CD14-positive monocyte (primary cell): ENCODE data around the gene C11orf42. TPM values are rescaled to one million over a fixed set of nuclear protein-coding genes. Genes with fewer than 3 reads are reported as not detected.

ENCODE experiments used
- DNase-seq, 3 donors: peaks; one replicate each; pipeline ENCODE4 v3.0.0-alpha.2; 2011 to 2022
- H2AFZ ChIP-seq: 2 replicates; pipeline ENCODE4 v1.6.0; 2012; ENCODE audit warnings: mild to moderate bottlenecking, low read depth, low read length, inconsistent platforms; ENCODE audit not compliant: insufficient read depth, poor library complexity, severe bottlenecking
- H3K27ac ChIP-seq, 2 donors: 1 replicate in 1 of 2; 2 replicates in 1 of 2; pipeline ENCODE4 v1.5.1; 2012 to 2013; ENCODE audit warnings: low read length in 2 of 2, control low read depth in 1 of 2, inconsistent platforms in 1 of 2, low read depth in 1 of 2, mild to moderate bottlenecking in 1 of 2
- H3K27me3 ChIP-seq, 2 donors: one replicate each; pipeline versions ENCODE4 v1.6.0 to v1.6.1; 2011 to 2013; ENCODE audit warnings: low read length in 2 of 2; ENCODE audit not compliant: control insufficient read depth in 2 of 2, insufficient read depth in 2 of 2
- H3K36me3 ChIP-seq, 2 donors: replicated peaks in 1 of 2; 1 replicate in 1 of 2; 2 replicates in 1 of 2; pipeline versions ENCODE4 v1.5.1 to v1.6.1; 2012 to 2013; ENCODE audit warnings: low read length in 2 of 2, control low read depth in 1 of 2, inconsistent platforms in 1 of 2, mild to moderate bottlenecking in 1 of 2; ENCODE audit not compliant: insufficient read depth in 2 of 2, control insufficient read depth in 1 of 2
- H3K4me1 ChIP-seq, 2 donors: 1 replicate in 1 of 2; 2 replicates in 1 of 2; pipeline versions ENCODE4 v1.5.1 to v1.6.1; 2012 to 2013; ENCODE audit warnings: low read length in 2 of 2, control low read depth in 1 of 2, inconsistent platforms in 1 of 2, mild to moderate bottlenecking in 1 of 2, moderate library complexity in 1 of 2; ENCODE audit not compliant: insufficient read depth in 2 of 2, control insufficient read depth in 1 of 2
- H3K4me2 ChIP-seq: replicated peaks from 2 replicates; pipeline ENCODE3; 2012; ENCODE audit warnings: low read length, moderate library complexity, mild to moderate bottlenecking; ENCODE audit not compliant: poor library complexity, severe bottlenecking; ENCODE audit errors: extremely low read depth
- H3K4me3 ChIP-seq, 3 experiments: fragments of 200-600 bp in 1 of 3; sonication (generic) in 1 of 3; replicated peaks in 1 of 3; 1 replicate in 2 of 3; 2 replicates in 1 of 3; pipeline ENCODE4 v1.5.1; 2011 to 2013; ENCODE audit warnings: low read length in 3 of 3, mild to moderate bottlenecking in 3 of 3, control low read depth in 2 of 3, low read depth in 2 of 3, inconsistent platforms in 1 of 3, moderate library complexity in 1 of 3
- H3K79me2 ChIP-seq: 2 replicates; pipeline ENCODE4 v1.6.0; 2012; ENCODE audit warnings: mild to moderate bottlenecking, control low read depth, inconsistent platforms, low read length, moderate library complexity; ENCODE audit not compliant: insufficient read depth
- H3K9ac ChIP-seq: 2 replicates; pipeline ENCODE4 v1.6.0; 2017; ENCODE audit warnings: low read length, mild to moderate bottlenecking; ENCODE audit not compliant: insufficient read depth, poor library complexity, severe bottlenecking
- H3K9me3 ChIP-seq, 2 donors: replicated peaks in 1 of 2; 1 replicate in 1 of 2; 2 replicates in 1 of 2; pipeline versions ENCODE4 v1.5.1 to v1.6.1; 2012 to 2013; ENCODE audit warnings: low read length in 2 of 2, control low read depth in 1 of 2; ENCODE audit not compliant: control insufficient read depth in 1 of 2, insufficient read depth in 1 of 2
- H4K20me1 ChIP-seq: 2 replicates; pipeline ENCODE4 v1.6.0; 2012; ENCODE audit warnings: mild to moderate bottlenecking, low read length, control low read depth, moderate library complexity; ENCODE audit not compliant: insufficient read depth
- H3K27ac Mint-ChIP-seq, 7 donors: one replicate each; pipeline ENCODE4 v1.8.0; 2020; ENCODE audit warnings: mild to moderate bottlenecking in 7 of 7, mixed read lengths in 7 of 7, moderate library complexity in 6 of 7, inconsistent platforms in 2 of 7
- H3K27me3 Mint-ChIP-seq, 3 donors: one replicate each; pipeline ENCODE4 v1.8.0; 2021 to 2022; ENCODE audit warnings: low read depth in 3 of 3, mild to moderate bottlenecking in 3 of 3, mixed read lengths in 3 of 3, moderate library complexity in 3 of 3, inconsistent platforms in 1 of 3
- H3K36me3 Mint-ChIP-seq, 2 donors: one replicate each; pipeline ENCODE4 v1.8.0; 2020; ENCODE audit warnings: mixed read lengths in 2 of 2, inconsistent platforms in 1 of 2, mild to moderate bottlenecking in 1 of 2
- H3K4me1 Mint-ChIP-seq: one replicate; pipeline ENCODE4 v1.8.0; 2020; ENCODE audit warnings: mild to moderate bottlenecking, mixed read lengths
- H3K4me3 Mint-ChIP-seq, 2 donors: one replicate each; pipeline ENCODE4 v1.8.0; 2020; ENCODE audit warnings: mild to moderate bottlenecking in 2 of 2, mixed read lengths in 2 of 2, moderate library complexity in 1 of 2
- H3K9me3 Mint-ChIP-seq, 7 donors: one replicate each; pipeline ENCODE4 v1.8.0; 2020 to 2022; ENCODE audit warnings: mixed read lengths in 7 of 7, mild to moderate bottlenecking in 6 of 7, moderate library complexity in 6 of 7, inconsistent platforms in 2 of 7
- WGBS: methylation state at CpG from one replicate; pipeline ENCODE4 v1.1.5; 2013; ENCODE audit warnings: missing lambda C conversion rate; ENCODE audit not compliant: insufficient coverage; 5-methylcytosine and 5-hydroxymethylcytosine counted together
- intact Hi-C, 2 donors: fragments of 100-400 bp; cut with micrococcal nuclease; formaldehyde crosslinking; loops; one replicate each; pipeline versions ENCODE4 v1.15.0 to v1.15.1; 2023
- polyA plus RNA-seq, 3 donors: library from polyadenylated mRNA; depleted of rRNA in 1 of 3; unstranded in 2 of 3; stranded (reverse) in 1 of 3; fragments of 300-500 nt in 2 of 3; fragments of >200 nt in 1 of 3; fragmentation: Illumina TruSeq in 2 of 3; gene quantifications; 1 replicate in 2 of 3; 2 replicates in 1 of 3; pipeline ENCODE4 v1.2.3, GENCODE V29; 2012 to 2021
- TF ChIP-seq, protein P1 (sequence below): fragments of 200-600 bp; IDR thresholded peaks from one replicate; pipeline ENCODE4 v1.8.0; 2022; ENCODE audit warnings: antibody characterized with exemption, mild to moderate bottlenecking

The C11orf42 gene
- polyA plus RNA-seq, 3 donors, result not detected

DNA sequence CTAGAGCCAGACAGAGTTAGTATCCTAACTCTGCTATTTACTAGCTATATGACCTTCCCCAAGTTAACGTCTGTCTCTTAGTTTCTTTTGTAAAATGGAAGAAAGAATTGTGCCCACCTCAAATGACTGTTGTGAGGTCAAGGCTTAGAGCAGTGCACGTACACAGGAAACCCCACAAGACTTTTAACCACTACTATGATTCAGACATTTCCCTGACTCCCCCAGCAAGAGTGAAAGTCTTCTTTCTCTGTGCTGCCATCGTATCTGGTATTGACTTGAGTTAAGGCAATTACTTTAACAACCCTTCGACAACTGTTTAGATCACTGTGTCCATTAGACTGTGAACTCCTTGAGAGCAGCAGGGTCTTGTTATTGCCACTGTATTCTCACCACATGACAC is 9.0 kb upstream of the C11orf42 start:
- intact Hi-C loops, result loop anchor here in 1 of 2 donors (10.0 kb wide), 1 partner anchor 62 kb away; no protein-coding TSS in a partner anchor

DNA sequence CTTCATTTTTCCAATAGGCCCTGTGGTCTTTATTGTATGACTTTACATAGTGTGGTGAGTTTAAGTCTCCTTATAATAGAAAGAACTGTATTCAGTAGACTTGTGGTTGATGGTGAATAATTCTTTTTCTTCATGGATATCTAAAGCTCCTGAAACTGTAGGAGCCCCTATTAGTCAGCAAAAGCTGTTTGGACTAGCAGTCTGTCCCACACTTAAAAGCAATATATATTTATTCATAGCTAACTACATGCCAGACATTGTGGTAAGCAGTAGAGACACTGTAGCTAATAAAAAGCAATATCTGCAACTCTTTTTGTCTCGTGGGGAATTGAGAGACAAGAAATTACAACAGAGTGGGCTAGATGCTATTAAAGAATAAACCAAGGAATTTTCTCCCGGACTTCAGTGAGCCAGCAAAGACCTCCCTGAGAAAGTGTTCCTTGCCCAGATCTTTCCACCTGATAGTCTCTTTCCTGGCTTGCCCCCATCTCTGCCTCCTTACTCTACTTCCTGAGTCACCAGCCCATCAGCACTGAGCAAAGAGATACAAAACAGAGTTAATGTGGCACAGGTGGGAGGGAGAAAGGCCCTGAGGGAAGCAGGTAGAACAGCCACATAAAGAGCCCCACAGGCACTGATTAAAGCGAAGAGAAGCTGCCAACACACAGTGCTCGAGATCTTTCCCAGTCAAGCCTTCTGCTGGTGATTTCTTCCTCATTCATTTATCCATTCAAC is 7.7 kb upstream of the C11orf42 start:
- TF ChIP-seq, protein P1, sequence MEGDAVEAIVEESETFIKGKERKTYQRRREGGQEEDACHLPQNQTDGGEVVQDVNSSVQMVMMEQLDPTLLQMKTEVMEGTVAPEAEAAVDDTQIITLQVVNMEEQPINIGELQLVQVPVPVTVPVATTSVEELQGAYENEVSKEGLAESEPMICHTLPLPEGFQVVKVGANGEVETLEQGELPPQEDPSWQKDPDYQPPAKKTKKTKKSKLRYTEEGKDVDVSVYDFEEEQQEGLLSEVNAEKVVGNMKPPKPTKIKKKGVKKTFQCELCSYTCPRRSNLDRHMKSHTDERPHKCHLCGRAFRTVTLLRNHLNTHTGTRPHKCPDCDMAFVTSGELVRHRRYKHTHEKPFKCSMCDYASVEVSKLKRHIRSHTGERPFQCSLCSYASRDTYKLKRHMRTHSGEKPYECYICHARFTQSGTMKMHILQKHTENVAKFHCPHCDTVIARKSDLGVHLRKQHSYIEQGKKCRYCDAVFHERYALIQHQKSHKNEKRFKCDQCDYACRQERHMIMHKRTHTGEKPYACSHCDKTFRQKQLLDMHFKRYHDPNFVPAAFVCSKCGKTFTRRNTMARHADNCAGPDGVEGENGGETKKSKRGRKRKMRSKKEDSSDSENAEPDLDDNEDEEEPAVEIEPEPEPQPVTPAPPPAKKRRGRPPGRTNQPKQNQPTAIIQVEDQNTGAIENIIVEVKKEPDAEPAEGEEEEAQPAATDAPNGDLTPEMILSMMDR, result no peak
- H3K4me1 ChIP-seq, result peaks cover 45 to 75% of the 10 kb centered on the region in 2 donors
- peaks cover 0 to 3% (median 1%) of the 10 kb centered on the region in 3 donors for H3K27me3 Mint-ChIP-seq
- no peaks in the 10 kb centered on the region for H3K9me3 ChIP-seq
- H3K79me2 ChIP-seq, result peaks cover 1% of the 10 kb centered on the region
- no peak overlapping the region for H3K27ac ChIP-seq
- no peak overlapping the region for H3K9ac ChIP-seq
- H3K27me3 ChIP-seq, result no peaks in the 10 kb centered on the region
- 100% methylated on average over 1 of the region's 4 CpGs for WGBS
- H3K36me3 ChIP-seq, result no peaks in the 10 kb centered on the region
- no peak overlapping the region for H3K4me2 ChIP-seq
- peaks cover 72% of the 10 kb centered on the region for H3K4me1 Mint-ChIP-seq
- peak overlapping the region in 4 of 7 donors; percentile 39 to 81 (median 70) for H3K27ac Mint-ChIP-seq
- intact Hi-C loops, result loop anchor here in 1 of 2 donors (10.0 kb wide), 1 partner anchor 63 kb away; no protein-coding TSS in a partner anchor
- H3K4me3 Mint-ChIP-seq, result no peak overlapping the region
- H4K20me1 ChIP-seq, result no peaks in the 10 kb centered on the region
- peaks cover 0 to 8% (median 2%) of the 10 kb centered on the region in 7 donors for H3K9me3 Mint-ChIP-seq
- DNase-seq, result no peak
- H3K36me3 Mint-ChIP-seq, result peaks cover 18 to 42% of the 10 kb centered on the region in 2 donors
- H2AFZ ChIP-seq, result no peak overlapping the region
- H3K4me3 ChIP-seq, result no peak overlapping the region

More for the DNA sequence above, 9.0 kb upstream of the C11orf42 start:
- Histone ChIP-seq H3K9me3 (no peaks in the 10 kb centered on the region), H4K20me1 (no peaks in the 10 kb centered on the region), H2AFZ (no peak overlapping the region), H3K79me2 (no peaks in the 10 kb centered on the region), H3K27me3 (no peaks in the 10 kb centered on the region), H3K9ac (no peak overlapping the region), H3K4me2 (no peak overlapping the region), H3K36me3 (no peaks in the 10 kb centered on the region), H3K27ac (peak overlapping the region in 1 of 2 donors; percentile 23), H3K4me1 (peaks cover 46 to 76% of the 10 kb centered on the region in 2 donors), H3K4me3 (no peak overlapping the region)
- Mint-ChIP-seq H3K4me3 (no peak overlapping the region), H3K27me3 (peaks cover 0 to 3% (median 1%) of the 10 kb centered on the region in 3 donors), H3K36me3 (peaks cover 15 to 39% of the 10 kb centered on the region in 2 donors), H3K4me1 (peaks cover 75% of the 10 kb centered on the region), H3K9me3 (peaks cover 0 to 8% (median 2%) of the 10 kb centered on the region in 7 donors), H3K27ac (peak overlapping the region in 3 of 7 donors; percentile 19 to 56 (median 46))
- WGBS, result 20% methylated on average over 1 of the region's 4 CpGs
- TF ChIP-seq, protein P1, result no peak
- DNase-seq, result peak in 1 of 3 donors; percentile 42
